ENCODE measurements around the gene ACP1. TPM values are rescaled to one million over a fixed set of nuclear protein-coding genes. Genes with fewer than 3 reads are reported as not detected.

ACP1 gene
- total and polyA plus RNA-seq, 2 experiments from 2014 or later: 189 to 281 TPM

DNA sequence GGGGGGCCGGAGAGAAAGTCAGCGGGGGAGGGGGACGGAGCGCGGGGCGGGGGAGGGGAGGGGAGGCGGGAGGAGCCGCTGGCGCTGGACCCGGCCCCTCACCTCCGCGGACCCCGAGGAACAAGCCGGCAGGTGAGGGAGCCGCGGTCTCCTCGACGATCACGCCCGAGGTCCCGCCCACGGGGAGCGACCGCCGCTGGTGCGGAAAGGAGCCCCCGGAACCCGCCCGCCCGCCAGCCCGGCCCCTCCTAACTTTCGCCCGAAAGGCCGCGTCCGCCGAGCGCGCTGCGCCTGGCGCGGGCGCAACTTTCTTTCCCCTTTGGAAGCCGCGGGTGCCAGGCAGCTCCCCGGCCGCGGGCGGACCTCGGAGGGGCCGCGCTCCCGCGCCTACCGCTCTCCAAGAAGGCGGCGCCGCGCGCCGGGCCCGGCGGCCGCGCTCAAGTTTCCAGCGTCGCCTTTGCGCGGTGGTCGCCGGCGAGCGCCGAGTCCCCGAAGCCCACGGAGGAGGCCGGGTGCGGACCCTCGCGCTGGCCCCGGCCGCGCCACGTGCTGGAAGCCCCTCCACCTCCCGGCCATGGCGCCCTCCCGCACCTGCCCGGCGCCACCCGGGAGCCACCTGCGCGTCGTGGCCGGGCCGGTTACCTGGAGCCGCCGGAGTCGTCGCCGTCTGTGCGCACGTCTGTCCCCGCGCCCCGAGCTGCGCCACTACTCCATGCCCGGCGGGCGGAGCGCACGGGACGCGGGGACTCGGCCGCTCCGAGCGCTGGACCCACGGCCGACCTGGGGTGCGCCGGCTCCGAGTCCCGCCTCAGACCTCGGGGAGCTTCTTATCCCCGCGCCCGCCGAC, 23.4 kb downstream of the ACP1 start, which contains the start of gene ALKAL2 (continued):
- TF ChIP-seq, protein P1, sequence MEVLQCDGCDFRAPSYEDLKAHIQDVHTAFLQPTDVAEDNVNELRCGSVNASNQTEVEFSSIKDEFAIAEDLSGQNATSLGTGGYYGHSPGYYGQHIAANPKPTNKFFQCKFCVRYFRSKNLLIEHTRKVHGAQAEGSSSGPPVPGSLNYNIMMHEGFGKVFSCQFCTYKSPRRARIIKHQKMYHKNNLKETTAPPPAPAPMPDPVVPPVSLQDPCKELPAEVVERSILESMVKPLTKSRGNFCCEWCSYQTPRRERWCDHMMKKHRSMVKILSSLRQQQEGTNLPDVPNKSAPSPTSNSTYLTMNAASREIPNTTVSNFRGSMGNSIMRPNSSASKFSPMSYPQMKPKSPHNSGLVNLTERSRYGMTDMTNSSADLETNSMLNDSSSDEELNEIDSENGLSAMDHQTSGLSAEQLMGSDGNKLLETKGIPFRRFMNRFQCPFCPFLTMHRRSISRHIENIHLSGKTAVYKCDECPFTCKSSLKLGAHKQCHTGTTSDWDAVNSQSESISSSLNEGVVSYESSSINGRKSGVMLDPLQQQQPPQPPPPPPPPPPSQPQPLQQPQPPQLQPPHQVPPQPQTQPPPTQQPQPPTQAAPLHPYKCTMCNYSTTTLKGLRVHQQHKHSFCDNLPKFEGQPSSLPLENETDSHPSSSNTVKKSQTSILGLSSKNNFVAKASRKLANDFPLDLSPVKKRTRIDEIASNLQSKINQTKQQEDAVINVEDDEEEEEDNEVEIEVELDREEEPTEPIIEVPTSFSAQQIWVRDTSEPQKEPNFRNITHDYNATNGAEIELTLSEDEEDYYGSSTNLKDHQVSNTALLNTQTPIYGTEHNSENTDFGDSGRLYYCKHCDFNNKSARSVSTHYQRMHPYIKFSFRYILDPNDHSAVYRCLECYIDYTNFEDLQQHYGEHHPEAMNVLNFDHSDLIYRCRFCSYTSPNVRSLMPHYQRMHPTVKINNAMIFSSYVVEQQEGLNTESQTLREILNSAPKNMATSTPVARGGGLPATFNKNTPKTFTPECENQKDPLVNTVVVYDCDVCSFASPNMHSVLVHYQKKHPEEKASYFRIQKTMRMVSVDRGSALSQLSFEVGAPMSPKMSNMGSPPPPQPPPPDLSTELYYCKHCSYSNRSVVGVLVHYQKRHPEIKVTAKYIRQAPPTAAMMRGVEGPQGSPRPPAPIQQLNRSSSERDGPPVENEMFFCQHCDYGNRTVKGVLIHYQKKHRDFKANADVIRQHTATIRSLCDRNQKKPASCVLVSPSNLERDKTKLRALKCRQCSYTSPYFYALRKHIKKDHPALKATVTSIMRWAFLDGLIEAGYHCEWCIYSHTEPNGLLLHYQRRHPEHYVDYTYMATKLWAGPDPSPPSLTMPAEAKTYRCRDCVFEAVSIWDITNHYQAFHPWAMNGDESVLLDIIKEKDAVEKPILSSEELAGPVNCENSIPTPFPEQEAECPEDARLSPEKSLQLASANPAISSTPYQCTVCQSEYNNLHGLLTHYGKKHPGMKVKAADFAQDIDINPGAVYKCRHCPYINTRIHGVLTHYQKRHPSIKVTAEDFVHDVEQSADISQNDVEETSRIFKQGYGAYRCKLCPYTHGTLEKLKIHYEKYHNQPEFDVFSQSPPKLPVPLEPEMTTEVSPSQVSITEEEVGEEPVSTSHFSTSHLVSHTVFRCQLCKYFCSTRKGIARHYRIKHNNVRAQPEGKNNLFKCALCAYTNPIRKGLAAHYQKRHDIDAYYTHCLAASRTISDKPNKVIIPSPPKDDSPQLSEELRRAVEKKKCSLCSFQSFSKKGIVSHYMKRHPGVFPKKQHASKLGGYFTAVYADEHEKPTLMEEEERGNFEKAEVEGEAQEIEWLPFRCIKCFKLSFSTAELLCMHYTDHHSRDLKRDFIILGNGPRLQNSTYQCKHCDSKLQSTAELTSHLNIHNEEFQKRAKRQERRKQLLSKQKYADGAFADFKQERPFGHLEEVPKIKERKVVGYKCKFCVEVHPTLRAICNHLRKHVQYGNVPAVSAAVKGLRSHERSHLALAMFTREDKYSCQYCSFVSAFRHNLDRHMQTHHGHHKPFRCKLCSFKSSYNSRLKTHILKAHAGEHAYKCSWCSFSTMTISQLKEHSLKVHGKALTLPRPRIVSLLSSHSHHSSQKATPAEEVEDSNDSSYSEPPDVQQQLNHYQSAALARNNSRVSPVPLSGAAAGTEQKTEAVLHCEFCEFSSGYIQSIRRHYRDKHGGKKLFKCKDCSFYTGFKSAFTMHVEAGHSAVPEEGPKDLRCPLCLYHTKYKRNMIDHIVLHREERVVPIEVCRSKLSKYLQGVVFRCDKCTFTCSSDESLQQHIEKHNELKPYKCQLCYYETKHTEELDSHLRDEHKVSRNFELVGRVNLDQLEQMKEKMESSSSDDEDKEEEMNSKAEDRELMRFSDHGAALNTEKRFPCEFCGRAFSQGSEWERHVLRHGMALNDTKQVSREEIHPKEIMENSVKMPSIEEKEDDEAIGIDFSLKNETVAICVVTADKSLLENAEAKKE (CRISPR knock-in tag; IDR thresholded peaks at IDR 0.05): no peak
- TF ChIP-seq EZH2phosphoT487 (IDR thresholded peaks at IDR 0.05; ENCODE audit: unreplicated experiment): no peak
- TF ChIP-seq, protein P2, sequence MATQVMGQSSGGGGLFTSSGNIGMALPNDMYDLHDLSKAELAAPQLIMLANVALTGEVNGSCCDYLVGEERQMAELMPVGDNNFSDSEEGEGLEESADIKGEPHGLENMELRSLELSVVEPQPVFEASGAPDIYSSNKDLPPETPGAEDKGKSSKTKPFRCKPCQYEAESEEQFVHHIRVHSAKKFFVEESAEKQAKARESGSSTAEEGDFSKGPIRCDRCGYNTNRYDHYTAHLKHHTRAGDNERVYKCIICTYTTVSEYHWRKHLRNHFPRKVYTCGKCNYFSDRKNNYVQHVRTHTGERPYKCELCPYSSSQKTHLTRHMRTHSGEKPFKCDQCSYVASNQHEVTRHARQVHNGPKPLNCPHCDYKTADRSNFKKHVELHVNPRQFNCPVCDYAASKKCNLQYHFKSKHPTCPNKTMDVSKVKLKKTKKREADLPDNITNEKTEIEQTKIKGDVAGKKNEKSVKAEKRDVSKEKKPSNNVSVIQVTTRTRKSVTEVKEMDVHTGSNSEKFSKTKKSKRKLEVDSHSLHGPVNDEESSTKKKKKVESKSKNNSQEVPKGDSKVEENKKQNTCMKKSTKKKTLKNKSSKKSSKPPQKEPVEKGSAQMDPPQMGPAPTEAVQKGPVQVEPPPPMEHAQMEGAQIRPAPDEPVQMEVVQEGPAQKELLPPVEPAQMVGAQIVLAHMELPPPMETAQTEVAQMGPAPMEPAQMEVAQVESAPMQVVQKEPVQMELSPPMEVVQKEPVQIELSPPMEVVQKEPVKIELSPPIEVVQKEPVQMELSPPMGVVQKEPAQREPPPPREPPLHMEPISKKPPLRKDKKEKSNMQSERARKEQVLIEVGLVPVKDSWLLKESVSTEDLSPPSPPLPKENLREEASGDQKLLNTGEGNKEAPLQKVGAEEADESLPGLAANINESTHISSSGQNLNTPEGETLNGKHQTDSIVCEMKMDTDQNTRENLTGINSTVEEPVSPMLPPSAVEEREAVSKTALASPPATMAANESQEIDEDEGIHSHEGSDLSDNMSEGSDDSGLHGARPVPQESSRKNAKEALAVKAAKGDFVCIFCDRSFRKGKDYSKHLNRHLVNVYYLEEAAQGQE (IDR thresholded peaks at IDR 0.05; ENCODE audit: unreplicated experiment): no peak
- TF ChIP-seq, protein P3, sequence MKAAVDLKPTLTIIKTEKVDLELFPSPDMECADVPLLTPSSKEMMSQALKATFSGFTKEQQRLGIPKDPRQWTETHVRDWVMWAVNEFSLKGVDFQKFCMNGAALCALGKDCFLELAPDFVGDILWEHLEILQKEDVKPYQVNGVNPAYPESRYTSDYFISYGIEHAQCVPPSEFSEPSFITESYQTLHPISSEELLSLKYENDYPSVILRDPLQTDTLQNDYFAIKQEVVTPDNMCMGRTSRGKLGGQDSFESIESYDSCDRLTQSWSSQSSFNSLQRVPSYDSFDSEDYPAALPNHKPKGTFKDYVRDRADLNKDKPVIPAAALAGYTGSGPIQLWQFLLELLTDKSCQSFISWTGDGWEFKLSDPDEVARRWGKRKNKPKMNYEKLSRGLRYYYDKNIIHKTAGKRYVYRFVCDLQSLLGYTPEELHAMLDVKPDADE (IDR thresholded peaks at IDR 0.05): no peak

Measured in GM23338 (cell line).